KBM-7 (cell line): ENCODE results near the gene PIGH.

Source experiments
- DNase-seq: peaks from one replicate; pipeline ENCODE4 v3.0.0-alpha.2; 2015
- in situ Hi-C: fragments of 300-500 bp; cut with MboI; formaldehyde crosslinking; loops from 2 replicates; pipeline ENCODE4 v1.14.3; 2020; ENCODE audit warnings: low sequenced_read_pairs, low pct_unique_long_range_greater_than_20kb, mixed read lengths

Gene PIGH

GRCh38 chr14:67577909-67578749 lies 21.9 kb downstream of the PIGH start:
- no peak for DNase-seq
- in situ Hi-C loops = no loop called here

GRCh38 chr14:67577181-67577808 lies 22.8 kb downstream of the PIGH start:
- DNase-seq = no peak
- in situ Hi-C loops = no loop called here

- in situ Hi-C loops = no loop called here
These were observed 23.7 kb downstream of the PIGH start for GRCh38 chr14:67576216-67576955.

GRCh38 chr14:67575684-67576083 lies 24.4 kb downstream of the PIGH start:
- in situ Hi-C loops = no loop called here
- DNase-seq = peak; percentile 54

More at GRCh38 chr14:67576216-67576955, 23.7 kb downstream of the PIGH start:
- DNase-seq = no peak

- in situ Hi-C loops = no loop called here
- no peak for DNase-seq
These were observed 25.3 kb downstream of the PIGH start for GRCh38 chr14:67574806-67575205.

- in situ Hi-C loops = no loop called here
These were observed 25.9 kb downstream of the PIGH start for GRCh38 chr14:67574156-67574555.

GRCh38 chr14:67573228-67574010 lies 26.6 kb downstream of the PIGH start:
- in situ Hi-C loops = no loop called here
- DNase-seq = no peak

More at GRCh38 chr14:67574156-67574555, 25.9 kb downstream of the PIGH start:
- no peak for DNase-seq

GRCh38 chr14:67572608-67573007 lies 27.5 kb downstream of the PIGH start:
- DNase-seq = no peak
- in situ Hi-C loops = no loop called here

- in situ Hi-C loops = no loop called here
These were observed 28.1 kb downstream of the PIGH start for GRCh38 chr14:67571991-67572323.

GRCh38 chr14:67571275-67571990 lies 28.6 kb downstream of the PIGH start:
- DNase-seq = peak; percentile 60
- in situ Hi-C loops = no loop called here

More at GRCh38 chr14:67571991-67572323, 28.1 kb downstream of the PIGH start:
- no peak for DNase-seq

- no peak for DNase-seq
- in situ Hi-C loops = no loop called here
These were observed 29.6 kb downstream of the PIGH start for GRCh38 chr14:67570453-67570852.

- in situ Hi-C loops = no loop called here
- no peak for DNase-seq
These were observed 30.3 kb downstream of the PIGH start for GRCh38 chr14:67569651-67570290.

- DNase-seq = no peak
- in situ Hi-C loops = no loop called here
These were observed 30.9 kb downstream of the PIGH start for GRCh38 chr14:67569011-67569650.

GRCh38 chr14:67567654-67568053 lies 32.4 kb downstream of the PIGH start:
- in situ Hi-C loops = no loop called here

GRCh38 chr14:67566908-67567307 lies 33.2 kb downstream of the PIGH start:
- no peak for DNase-seq
- in situ Hi-C loops = no loop called here

More at GRCh38 chr14:67567654-67568053, 32.4 kb downstream of the PIGH start:
- no peak for DNase-seq

- in situ Hi-C loops = no loop called here
- no peak for DNase-seq
These were observed 35.8 kb downstream of the PIGH start for GRCh38 chr14:67564236-67564635.

- DNase-seq = no peak
- in situ Hi-C loops = no loop called here
These were observed 37.3 kb downstream of the PIGH start for GRCh38 chr14:67562776-67563150.
